Measurements from ENCODE around the gene ESYT1.

ESYT1 gene

DNA sequence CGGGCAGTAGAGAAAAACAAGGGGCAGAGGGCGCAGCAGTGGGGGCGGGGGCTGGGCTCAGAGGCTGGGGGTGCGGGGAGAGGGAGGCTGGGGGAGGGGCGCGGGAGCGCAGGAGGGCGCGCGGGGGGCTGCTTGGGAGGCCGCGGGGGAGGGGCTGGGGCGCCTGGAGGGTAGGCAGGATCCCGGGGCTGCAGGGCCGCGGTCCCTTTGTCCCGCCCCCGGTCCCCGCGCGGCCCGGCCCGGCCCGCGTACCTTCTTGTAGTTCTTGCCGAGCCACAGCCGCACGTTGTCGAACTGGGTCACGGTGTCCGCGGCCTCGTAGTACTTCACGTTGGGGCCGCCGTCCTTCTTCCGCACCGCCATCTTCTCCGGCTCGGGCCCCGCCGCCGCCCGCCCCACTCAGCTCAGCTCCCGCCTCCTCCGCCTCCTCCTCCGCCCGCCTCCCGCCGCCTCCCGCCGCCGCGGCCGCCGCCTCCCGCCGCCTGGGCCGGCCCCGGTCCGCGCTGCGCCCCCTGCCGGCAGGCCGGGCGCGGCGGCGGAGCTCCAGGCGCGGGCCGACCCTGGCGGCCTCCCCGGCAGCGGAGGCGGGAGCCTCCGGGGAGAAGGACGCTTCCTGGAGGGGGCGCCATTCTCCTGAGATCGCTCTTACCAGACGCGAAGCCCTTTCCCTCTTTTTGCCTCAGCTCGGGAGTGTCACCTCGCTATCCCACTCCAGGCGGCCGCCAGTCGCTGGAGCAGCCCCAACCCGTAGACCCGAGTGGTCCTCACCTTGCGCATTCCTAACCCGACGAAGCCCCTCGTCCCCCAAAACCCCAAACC is 61.2 kb downstream of the ESYT1 start, which contains the start of gene SMARCC2:
TSS of gene SMARCC2 (minus strand) at position 385 of the 819 bp plus-strand sequence. CDS start at position 363, 22 bp downstream.
- ATAC-seq: peak; percentile 86 to 88

DNA sequence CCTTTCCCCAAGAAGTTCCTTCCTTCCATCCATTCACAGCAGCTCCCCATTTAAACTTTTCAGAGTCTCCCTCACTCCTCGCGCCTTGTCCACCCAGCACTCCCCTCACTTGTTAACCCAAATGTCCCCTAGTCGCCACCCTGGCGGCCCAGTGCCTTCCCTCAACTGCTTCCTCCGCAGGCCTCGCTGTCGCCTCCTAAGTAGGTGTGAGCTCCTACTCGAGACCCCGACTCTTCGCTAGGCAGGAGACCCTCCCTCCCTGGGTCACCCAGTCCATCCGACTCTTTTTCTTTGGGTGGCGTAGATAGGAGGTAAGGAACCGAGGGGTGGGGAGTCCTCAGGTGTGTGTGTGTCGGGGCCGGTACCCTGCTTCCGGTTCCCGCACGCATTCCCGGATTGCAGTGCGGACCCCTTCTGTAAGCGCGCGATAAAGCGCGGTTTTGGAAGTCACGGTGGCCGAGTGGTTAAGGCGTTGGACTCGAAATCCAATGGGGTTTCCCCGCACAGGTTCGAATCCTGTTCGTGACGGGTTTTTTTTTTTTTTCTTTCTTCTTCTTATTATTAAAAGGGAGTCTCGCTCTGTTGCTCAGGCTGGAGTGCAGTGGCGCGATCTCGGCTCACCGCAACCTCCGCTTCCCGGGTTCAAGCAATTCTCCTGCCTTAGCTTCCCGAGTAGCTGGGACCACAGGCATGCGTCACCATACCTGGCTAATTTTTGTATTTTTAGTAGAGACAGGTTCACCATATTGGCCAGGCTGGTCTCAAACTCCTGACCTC is 62.0 kb downstream of the ESYT1 start:
- ATAC-seq: peak; percentile 44 to 51

- no peak for ATAC-seq
These were observed 62.7 kb downstream of the ESYT1 start for GRCh38 chr12:56190695-56191155.

- no peak for ATAC-seq
These were observed 64.5 kb downstream of the ESYT1 start for GRCh38 chr12:56192582-56192981.

DNA sequence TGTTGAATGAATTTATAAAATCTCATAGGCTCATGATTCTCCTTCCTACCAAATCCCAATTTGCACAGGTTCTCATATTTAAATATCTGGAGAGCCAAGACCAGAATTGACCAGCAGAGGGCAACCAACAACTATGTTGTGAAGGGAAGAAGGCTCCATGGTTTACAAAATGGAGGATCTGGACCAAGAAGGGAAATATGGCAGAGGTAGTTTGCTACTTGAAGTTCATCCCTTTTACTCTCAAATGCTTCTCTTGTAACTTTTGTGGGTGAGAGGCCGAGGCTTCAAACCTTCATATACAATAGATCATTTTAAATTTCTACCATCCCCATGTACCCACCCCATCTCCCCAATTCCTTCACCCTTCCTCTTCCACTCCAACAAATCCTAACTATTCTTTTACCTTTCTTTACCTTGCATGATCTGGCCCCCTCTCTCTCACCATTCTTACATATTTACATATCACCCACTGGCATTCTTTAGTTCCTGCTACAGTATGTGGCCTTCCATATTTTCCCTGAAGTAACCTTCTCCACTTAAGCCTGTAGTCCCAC is 65.0 kb downstream of the ESYT1 start:
- ATAC-seq: no peak
